Mesenteric fat pad (tissue), 1 donor: ENCODE measurements around the gene CKAP2L. TPM values are rescaled to one million over a fixed set of nuclear protein-coding genes. Genes with fewer than 3 reads are reported as not detected.
A peak's percentile ranks its signal among the peaks of the same experiment; 100 is the strongest.
"Not testable (repeated sequence)": the region's sequence is repeated elsewhere in the genome, so short reads cannot be mapped to it uniquely, and the experiment has no call there.

ENCODE experiments used
- DNase-seq: peaks from one replicate; pipeline ENCODE4 v3.0.0-alpha.2; 2020; ENCODE audit warnings: low spot score
- total RNA-seq: library from RNA; stranded (reverse); fragmentation: NEBNext Ultra II Directional; extraction: Animal tissue kit (Norgen Biotek cat#: 25700); gene quantifications from one replicate; pipeline ENCODE4 v1.2.1, GENCODE V29; 2021
- donor health status: DM: yes; HTN: yes; CAD: no.

Gene CKAP2L
- total RNA-seq, 1 donor from 2014 or later = not detected

GRCh38 chr2:112712903-112713584 lies 51.4 kb downstream of the CKAP2L start:
- DNase-seq = peak; percentile 77

DNA sequence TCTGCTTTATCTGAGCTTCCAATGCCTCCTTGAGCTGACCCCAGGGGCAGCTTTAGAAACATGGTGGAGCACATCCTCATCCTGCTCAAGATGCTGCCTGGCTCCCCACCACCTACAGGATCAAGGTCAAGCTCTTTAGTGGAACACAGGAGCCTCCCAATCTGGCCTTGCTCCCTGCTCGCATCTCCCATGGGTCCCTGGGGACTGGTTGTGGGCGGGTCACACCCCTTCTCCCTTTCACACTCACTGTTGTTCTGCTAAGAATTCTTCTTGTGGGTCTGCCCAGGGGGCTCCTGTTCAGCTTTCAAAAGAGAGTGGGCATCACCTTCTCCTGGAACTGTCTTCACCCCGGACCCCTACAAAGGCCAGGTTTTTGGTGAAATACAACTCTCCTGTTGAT lies 51.9 kb downstream of the CKAP2L start:
- peak; percentile 62 for DNase-seq

GRCh38 chr2:112710956-112711750 lies 53.3 kb downstream of the CKAP2L start:
- peak; percentile 64 for DNase-seq

- DNase-seq = peak; percentile 60
Observed at GRCh38 chr2:112709703-112710102, 54.7 kb downstream of the CKAP2L start.

- peak; percentile 45 for DNase-seq
Observed at GRCh38 chr2:112708968-112709367, 55.4 kb downstream of the CKAP2L start.

GRCh38 chr2:112706947-112707346 lies 57.5 kb downstream of the CKAP2L start:
- not testable (repeated sequence) for DNase-seq

GRCh38 chr2:112706170-112706664 lies 58.2 kb downstream of the CKAP2L start:
- DNase-seq = peak; percentile 8

GRCh38 chr2:112705575-112705974 lies 58.8 kb downstream of the CKAP2L start:
- peak; percentile 55 for DNase-seq

- no peak for DNase-seq
Observed at GRCh38 chr2:112703684-112704083, 60.7 kb downstream of the CKAP2L start.

DNA sequence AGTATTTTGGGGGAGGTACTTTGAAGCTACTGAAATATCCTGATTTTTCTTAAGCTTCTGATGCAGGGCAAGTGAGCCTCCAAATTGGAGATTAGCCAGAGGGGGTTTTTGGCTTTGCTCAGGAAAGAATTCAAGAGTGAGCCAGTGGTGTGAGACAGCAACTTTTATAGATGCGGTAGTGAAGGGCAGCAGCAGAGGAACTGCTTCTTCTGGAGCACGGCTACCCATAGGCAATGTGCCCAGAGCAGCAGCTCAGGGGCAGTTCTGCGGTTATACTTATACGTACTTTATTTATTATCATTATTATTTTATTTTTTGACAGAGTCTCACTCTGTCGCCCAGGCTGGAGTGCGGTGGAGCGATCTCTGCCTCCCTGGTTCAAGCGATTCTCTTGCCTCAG lies 63.4 kb downstream of the CKAP2L start:
- peak; percentile 12 for DNase-seq

- no peak for DNase-seq
Observed at GRCh38 chr2:112699984-112700667, 64.3 kb downstream of the CKAP2L start.

GRCh38 chr2:112698834-112699515 lies 65.4 kb downstream of the CKAP2L start:
- DNase-seq = no peak

GRCh38 chr2:112694182-112694581 lies 70.2 kb downstream of the CKAP2L start:
- peak; percentile 76 for DNase-seq

DNA sequence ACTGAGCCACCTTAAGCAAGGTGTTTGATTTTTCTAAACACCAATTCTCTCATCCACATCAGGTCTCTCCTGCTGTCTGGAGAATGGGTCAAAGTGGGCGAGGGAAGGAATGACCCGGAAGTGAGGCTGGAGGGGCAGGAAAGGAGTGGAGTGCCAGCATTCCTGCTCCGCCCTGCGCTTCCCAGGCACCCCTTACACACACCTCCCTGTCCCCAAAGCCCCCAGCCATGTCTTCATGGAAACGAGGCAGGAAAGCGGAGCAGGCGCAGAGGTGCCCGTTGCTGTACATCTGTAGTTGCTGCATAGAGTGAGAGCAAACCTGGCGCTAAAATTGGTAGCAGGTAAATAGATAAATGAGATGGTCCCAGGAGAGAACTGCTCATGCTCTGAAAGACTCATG lies 70.8 kb downstream of the CKAP2L start:
- peak; percentile 24 for DNase-seq

DNA sequence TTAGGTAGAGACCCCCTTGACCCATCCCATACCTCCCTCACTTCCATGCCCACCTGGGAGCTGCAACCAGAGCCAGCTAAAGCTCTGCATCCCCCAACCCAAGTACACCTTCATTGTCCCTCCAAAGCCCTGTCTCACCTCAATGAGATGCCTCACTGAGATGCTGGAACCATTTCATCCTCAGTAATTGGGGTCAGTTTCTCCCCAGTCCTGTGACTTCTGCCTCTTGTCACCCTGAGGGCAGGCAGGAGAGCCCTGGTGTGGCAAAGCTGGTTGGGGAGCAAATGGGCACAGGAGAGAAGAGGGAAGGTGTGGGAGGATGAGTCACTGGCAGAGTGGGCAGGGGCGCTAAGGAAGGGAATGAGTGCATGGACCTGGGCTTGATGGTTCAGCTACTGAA lies 71.5 kb downstream of the CKAP2L start:
- peak; percentile 26 for DNase-seq

GRCh38 chr2:112692495-112692911 lies 71.9 kb downstream of the CKAP2L start:
- DNase-seq = peak; percentile 79

DNA sequence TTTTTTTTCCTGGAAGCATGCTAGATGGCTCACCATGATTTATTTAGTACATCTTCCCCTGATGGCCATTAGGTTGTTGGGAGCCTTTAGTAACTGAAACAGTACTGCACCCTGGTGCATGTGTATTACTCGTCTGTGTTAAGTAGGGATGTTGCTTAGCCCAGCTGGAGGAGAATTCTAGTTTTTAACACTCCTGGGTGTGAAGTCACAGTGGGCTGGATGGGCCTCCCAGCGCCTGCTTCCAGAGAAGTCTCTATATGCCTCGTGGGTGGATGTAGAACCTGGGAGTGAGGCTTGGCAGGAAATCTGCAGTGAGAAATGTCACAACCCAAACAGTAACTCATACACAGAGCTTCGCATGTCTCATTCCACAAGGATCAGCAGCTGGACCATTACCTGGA lies 72.5 kb downstream of the CKAP2L start:
- peak; percentile 37 for DNase-seq

DNA sequence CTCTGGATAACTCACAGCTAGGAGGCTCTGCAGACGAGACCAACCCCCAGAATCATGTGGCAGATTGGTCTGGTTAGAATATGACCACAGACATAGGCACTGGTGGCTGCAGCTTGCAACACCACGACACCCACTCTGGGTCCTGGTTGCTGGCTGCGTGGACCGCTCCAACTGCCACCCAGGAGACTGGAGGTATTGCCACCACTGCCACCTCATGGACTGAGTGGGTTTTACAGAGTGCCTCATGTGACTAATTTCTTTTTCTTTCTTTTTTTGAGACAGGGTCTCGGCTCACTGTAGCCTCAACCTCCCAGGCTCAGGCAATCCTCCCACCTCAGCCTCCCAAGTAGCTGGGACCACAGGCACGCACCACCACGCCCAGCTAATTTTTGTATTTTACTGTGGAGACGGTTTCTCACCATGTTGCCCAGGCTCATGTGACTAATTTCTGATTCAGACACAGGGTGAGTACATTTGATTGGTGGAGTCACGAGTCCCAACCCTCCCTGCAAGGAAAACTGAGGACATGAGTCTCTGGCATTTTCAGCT lies 73.5 kb downstream of the CKAP2L start:
- DNase-seq = peak; percentile 82

DNA sequence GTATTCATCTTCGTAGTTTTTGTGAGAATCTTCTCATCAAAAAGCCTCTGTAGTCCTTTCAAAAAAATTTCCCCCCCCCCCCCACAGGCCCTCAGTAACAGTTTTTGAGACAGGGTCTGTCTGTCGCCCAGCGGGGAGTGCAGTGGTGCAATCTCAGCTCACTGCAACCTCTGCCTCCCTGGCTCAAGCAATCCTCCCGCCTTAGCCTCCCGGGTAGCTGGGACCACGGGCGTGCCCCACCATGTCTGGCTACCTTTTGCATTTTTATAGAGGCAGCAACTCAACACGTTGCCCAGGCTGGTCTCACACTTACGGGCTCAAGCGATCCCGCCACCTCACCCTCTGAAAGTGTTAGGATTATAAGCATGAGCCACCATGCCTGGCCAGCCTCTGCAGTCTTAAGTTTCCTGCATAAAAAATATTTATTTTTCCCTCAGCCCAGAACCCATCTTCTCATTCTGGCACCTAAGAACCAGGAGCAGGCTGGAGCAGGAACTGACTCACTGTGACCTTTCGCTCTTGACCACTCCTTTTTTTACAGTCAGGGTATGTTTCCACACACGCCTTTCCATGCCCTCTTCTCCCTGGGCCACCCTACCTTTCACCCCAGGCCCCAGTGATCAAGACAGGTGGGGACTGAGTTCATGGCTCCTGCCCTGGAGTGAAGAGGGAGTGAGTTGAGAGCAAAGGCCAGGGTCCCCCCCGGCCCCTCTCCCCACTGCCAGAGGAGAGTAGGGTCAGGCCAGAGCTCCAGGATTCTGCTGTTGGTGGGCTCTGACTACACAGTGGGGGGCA lies 76.1 kb downstream of the CKAP2L start:
- DNase-seq = peak; percentile 82

- peak; percentile 9 for DNase-seq
Observed at GRCh38 chr2:112687522-112687921, 76.9 kb downstream of the CKAP2L start.
